ENCODE results near the gene LITAFD. TPM values are rescaled to one million over a fixed set of nuclear protein-coding genes. Genes with fewer than 3 reads are reported as not detected.
"Not testable (repeated sequence)": the region's sequence is repeated elsewhere in the genome, so short reads cannot be mapped to it uniquely, and the experiment has no call there.

The LITAFD gene
- total RNA-seq, 1 donor from 2014 or later: not detected

- Mint-ChIP-seq H3K4me3 (no peak overlapping the region), H3K4me1 (ENCODE audit: low read depth) (peaks cover 58% of the 10 kb centered on the region)
These were observed 31.9 kb downstream of the LITAFD start for GRCh38 chr16:8914098-8914497.

DNA sequence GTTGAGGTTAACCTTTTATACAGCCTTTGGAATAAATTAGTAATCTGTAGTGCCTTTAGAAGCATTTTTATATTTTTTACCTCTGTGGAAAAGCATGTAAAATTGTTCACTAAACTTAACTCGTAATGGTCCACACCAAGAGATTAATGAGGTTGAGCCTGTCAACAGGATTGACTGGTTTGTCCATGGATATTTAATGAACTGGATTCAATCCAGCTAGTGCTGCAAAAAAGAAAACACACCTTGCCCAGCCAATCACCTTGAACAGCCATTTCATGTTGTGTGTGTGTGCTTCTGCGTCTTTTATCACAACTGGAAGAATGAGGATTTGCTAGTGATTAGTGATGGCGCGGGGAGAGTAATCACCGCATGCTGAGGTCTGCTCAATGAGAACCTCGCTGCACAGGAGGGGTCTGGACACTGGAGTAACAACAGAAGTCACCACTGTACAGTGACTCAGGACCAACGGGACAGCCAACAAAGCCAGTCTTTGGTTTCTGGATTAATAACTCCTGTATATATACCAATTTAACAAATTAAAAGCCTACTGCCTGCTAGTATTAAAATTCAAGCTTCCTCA lies 33.7 kb downstream of the LITAFD start:
- intact Hi-C loops (cut with micrococcal nuclease): no loop called here
- no peak for DNase-seq (ENCODE audit: low spot score)
- Mint-ChIP-seq H3K4me3 (no peak overlapping the region), H3K9me3 (no peaks in the 10 kb centered on the region), H3K27ac (no peak overlapping the region), H3K27me3 (ENCODE audit: insufficient read depth) (no peaks in the 10 kb centered on the region), H3K36me3 (ENCODE audit: low read depth) (peaks cover 78% of the 10 kb centered on the region), H3K4me1 (ENCODE audit: low read depth) (peaks cover 62% of the 10 kb centered on the region)

More at GRCh38 chr16:8914098-8914497, 31.9 kb downstream of the LITAFD start:
- intact Hi-C loops (cut with micrococcal nuclease): no loop called here
- Mint-ChIP-seq H3K9me3 (no peaks in the 10 kb centered on the region), H3K27ac (no peak overlapping the region), H3K27me3 (ENCODE audit: insufficient read depth) (no peaks in the 10 kb centered on the region), H3K36me3 (ENCODE audit: low read depth) (peaks cover 70% of the 10 kb centered on the region)
- DNase-seq (ENCODE audit: low spot score): no peak

- intact Hi-C loops (cut with micrococcal nuclease): no loop called here
- DNase-seq (ENCODE audit: low spot score): no peak
- H3K27ac Mint-ChIP-seq: no peak overlapping the region
- no peaks in the 10 kb centered on the region for H3K9me3 Mint-ChIP-seq
- H3K4me1 Mint-ChIP-seq (ENCODE audit: low read depth): peaks cover 62% of the 10 kb centered on the region
- H3K36me3 Mint-ChIP-seq (ENCODE audit: low read depth): peaks cover 79% of the 10 kb centered on the region
- H3K4me3 Mint-ChIP-seq: no peak overlapping the region
- no peaks in the 10 kb centered on the region for H3K27me3 Mint-ChIP-seq (ENCODE audit: insufficient read depth)
These were observed 34.5 kb downstream of the LITAFD start for GRCh38 chr16:8916541-8917225.

- intact Hi-C loops (cut with micrococcal nuclease): not testable (repeated sequence)
- peaks cover 65% of the 10 kb centered on the region for H3K4me1 Mint-ChIP-seq (ENCODE audit: low read depth)
- H3K36me3 Mint-ChIP-seq (ENCODE audit: low read depth): peaks cover 77% of the 10 kb centered on the region
These were observed 35.2 kb downstream of the LITAFD start for GRCh38 chr16:8917336-8917735.

DNA sequence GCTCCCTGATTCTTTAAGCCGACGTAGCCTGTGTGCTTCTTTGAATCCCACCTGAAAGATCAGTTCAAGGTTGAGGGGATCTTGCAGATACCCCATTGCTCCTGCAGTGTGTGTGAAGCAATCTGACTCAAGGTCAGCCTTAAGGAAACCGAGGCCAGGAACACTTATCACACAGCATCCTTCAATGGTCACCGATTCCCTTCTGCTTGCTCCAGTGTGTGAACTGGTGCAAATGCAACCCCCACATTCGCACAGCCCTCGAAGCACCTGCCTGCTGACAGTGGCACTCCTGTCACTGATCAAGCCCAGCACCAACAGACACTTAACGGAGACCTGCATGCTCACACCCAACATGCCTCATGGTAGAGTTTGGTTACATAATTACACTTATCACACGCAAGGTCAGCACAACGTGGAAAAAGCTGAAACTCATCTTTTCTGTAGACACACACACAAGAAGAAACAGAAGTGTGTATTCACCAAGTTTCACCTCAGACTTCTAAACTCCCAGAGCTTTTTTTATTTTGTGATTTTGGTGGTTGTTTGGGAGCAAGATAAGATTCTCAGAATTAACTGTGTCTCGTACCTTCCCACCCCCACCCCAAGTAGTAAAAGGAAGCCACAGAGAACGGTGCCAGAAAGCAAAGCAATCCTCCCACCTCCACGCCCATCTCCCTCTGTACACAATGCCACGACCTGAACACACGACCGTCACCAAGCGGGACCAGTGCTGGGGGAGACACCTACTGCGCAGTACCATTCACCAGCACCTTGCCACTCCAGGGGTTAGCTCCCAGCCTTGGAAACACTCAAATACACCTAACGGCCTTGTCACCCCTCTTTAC lies 37.2 kb downstream of the LITAFD start:
- no peaks in the 10 kb centered on the region for H3K9me3 Mint-ChIP-seq
- H3K36me3 Mint-ChIP-seq (ENCODE audit: low read depth): peaks cover 67% of the 10 kb centered on the region
- intact Hi-C loops (cut with micrococcal nuclease): loop anchor here (2.0 kb wide), 1 partner anchor 39 kb away; no protein-coding TSS in a partner anchor
- H3K4me1 Mint-ChIP-seq (ENCODE audit: low read depth): peaks cover 66% of the 10 kb centered on the region
- H3K4me3 Mint-ChIP-seq: peak overlapping the region; percentile 9
- H3K27me3 Mint-ChIP-seq (ENCODE audit: insufficient read depth): no peaks in the 10 kb centered on the region
- H3K27ac Mint-ChIP-seq: peak overlapping the region; percentile 72
- no peak for DNase-seq (ENCODE audit: low spot score)

More at GRCh38 chr16:8917336-8917735, 35.2 kb downstream of the LITAFD start:
- not testable (repeated sequence) for H3K27ac Mint-ChIP-seq; H3K27me3 Mint-ChIP-seq (ENCODE audit: insufficient read depth); H3K9me3 Mint-ChIP-seq; DNase-seq (ENCODE audit: low spot score); H3K4me3 Mint-ChIP-seq

DNA sequence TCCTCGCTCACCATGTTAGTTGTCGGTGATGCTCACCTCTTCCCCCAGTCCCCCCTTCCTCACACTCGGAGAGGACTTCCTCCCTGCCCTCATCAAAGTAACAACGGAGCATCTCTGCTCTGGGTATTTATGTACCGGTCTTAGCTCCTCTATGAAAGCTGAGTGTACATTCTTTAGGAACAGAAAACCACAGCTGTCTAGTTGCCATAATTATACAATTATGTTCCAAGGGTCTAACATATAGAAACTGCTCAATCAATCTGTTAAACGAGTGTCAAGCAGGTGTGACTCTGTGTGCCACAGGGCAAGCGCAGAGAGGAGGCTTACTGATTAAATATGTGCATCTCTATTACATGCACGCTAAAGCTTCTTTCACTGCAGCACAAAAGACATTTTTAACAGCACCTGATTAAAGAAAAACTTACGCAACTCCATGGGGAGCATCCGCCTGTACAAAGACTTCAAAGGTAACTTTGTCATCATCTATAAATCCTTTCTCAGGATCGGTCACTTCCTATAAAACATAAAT lies 37.8 kb downstream of the LITAFD start:
- DNase-seq (ENCODE audit: low spot score): no peak
- Mint-ChIP-seq H3K4me1 (ENCODE audit: low read depth) (peaks cover 66% of the 10 kb centered on the region), H3K36me3 (ENCODE audit: low read depth) (peaks cover 60% of the 10 kb centered on the region), H3K9me3 (no peaks in the 10 kb centered on the region), H3K27me3 (ENCODE audit: insufficient read depth) (no peaks in the 10 kb centered on the region), H3K4me3 (peak overlapping the region; percentile 30), H3K27ac (peak overlapping the region; percentile 72)
- intact Hi-C loops (cut with micrococcal nuclease): loop anchor here (2.0 kb wide), 2 partner anchors 19 to 39 kb away; no protein-coding TSS in a partner anchor

- no peaks in the 10 kb centered on the region for H3K9me3 Mint-ChIP-seq
- H3K27ac Mint-ChIP-seq: peak overlapping the region; percentile 73
- intact Hi-C loops (cut with micrococcal nuclease): loop anchor here (1.0 to 2.0 kb wide), 2 partner anchors 16 to 20 kb away; no protein-coding TSS in a partner anchor
- H3K27me3 Mint-ChIP-seq (ENCODE audit: insufficient read depth): no peaks in the 10 kb centered on the region
- H3K4me3 Mint-ChIP-seq: peak overlapping the region; percentile 7
- H3K4me1 Mint-ChIP-seq (ENCODE audit: low read depth): peaks cover 60% of the 10 kb centered on the region
- no peak for DNase-seq (ENCODE audit: low spot score)
- H3K36me3 Mint-ChIP-seq (ENCODE audit: low read depth): peaks cover 54% of the 10 kb centered on the region
These were observed 38.6 kb downstream of the LITAFD start for GRCh38 chr16:8920645-8921346.

- Mint-ChIP-seq H3K9me3 (no peaks in the 10 kb centered on the region), H3K27ac (peak overlapping the region; percentile 73), H3K4me3 (peak overlapping the region; percentile 7), H3K4me1 (ENCODE audit: low read depth) (peaks cover 53% of the 10 kb centered on the region), H3K27me3 (ENCODE audit: insufficient read depth) (no peaks in the 10 kb centered on the region), H3K36me3 (ENCODE audit: low read depth) (peaks cover 48% of the 10 kb centered on the region)
- intact Hi-C loops (cut with micrococcal nuclease): loop anchor here (1.0 to 2.0 kb wide), 2 partner anchors 15 to 21 kb away; no protein-coding TSS in a partner anchor
- DNase-seq (ENCODE audit: low spot score): no peak
These were observed 39.3 kb downstream of the LITAFD start for GRCh38 chr16:8921347-8921984.

GRCh38 chr16:8923199-8923598 lies 41.0 kb downstream of the LITAFD start:
- no peaks in the 10 kb centered on the region for H3K27me3 Mint-ChIP-seq (ENCODE audit: insufficient read depth)

GRCh38 chr16:8924214-8924613 lies 42.1 kb downstream of the LITAFD start:
- Mint-ChIP-seq H3K36me3 (ENCODE audit: low read depth) (peaks cover 41% of the 10 kb centered on the region), H3K4me1 (ENCODE audit: low read depth) (peaks cover 57% of the 10 kb centered on the region), H3K4me3 (no peak overlapping the region), H3K9me3 (no peaks in the 10 kb centered on the region), H3K27ac (peak overlapping the region; percentile 81), H3K27me3 (ENCODE audit: insufficient read depth) (no peaks in the 10 kb centered on the region)
- intact Hi-C loops (cut with micrococcal nuclease): no loop called here
- no peak for DNase-seq (ENCODE audit: low spot score)

More at GRCh38 chr16:8923199-8923598, 41.0 kb downstream of the LITAFD start:
- no peaks in the 10 kb centered on the region for H3K9me3 Mint-ChIP-seq
- H3K4me3 Mint-ChIP-seq: no peak overlapping the region
- H3K4me1 Mint-ChIP-seq (ENCODE audit: low read depth): peaks cover 53% of the 10 kb centered on the region
- intact Hi-C loops (cut with micrococcal nuclease): no loop called here
- H3K27ac Mint-ChIP-seq: peak overlapping the region; percentile 11
- no peak for DNase-seq (ENCODE audit: low spot score)
- H3K36me3 Mint-ChIP-seq (ENCODE audit: low read depth): peaks cover 41% of the 10 kb centered on the region

DNA sequence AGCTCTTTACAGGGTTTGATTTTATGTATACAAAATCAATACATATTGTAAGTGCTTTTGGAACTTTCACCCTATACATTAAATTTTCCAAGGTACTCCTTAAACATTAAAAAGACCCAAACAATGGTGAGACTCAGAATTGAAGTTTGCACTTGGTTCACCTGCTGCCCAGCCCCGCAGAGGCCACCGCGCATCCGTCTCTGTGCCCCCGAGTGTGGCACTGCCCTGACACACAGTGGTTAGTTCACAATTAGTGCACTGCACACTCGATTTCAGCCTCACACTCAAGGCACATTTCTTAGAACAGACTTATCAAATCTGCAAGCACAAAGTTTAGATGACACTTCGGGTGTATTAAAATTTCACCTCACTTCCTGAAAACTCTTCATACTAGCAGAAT lies 43.3 kb downstream of the LITAFD start:
- Mint-ChIP-seq H3K27me3 (ENCODE audit: insufficient read depth) (no peaks in the 10 kb centered on the region), H3K9me3 (no peaks in the 10 kb centered on the region), H3K27ac (no peak overlapping the region), H3K4me3 (no peak overlapping the region), H3K4me1 (ENCODE audit: low read depth) (peaks cover 50% of the 10 kb centered on the region), H3K36me3 (ENCODE audit: low read depth) (peaks cover 36% of the 10 kb centered on the region)
- DNase-seq (ENCODE audit: low spot score): no peak
- intact Hi-C loops (cut with micrococcal nuclease): no loop called here

DNA sequence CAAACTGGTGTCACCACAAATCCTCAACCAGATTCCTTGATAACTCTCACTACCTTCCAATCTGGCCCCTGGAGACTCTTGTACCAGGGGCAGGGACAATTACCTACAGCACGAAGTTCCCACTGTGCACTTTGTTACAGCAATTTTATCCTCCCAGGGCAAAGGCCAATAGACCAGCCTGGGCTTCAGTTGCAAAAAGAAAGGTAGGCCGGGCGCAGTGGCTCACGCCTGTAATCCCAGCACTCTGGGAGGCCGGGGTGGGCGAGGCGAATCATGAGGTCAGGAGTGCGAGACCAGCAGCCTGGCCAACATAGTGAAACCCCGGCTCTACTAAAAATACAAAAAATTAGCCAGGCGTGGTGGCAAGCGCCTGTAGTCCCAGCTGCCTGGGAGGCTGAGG lies 44.7 kb downstream of the LITAFD start:
- Mint-ChIP-seq H3K4me3 (no peak overlapping the region), H3K4me1 (ENCODE audit: low read depth) (peaks cover 36% of the 10 kb centered on the region), H3K27ac (no peak overlapping the region), H3K36me3 (ENCODE audit: low read depth) (peaks cover 25% of the 10 kb centered on the region), H3K27me3 (ENCODE audit: insufficient read depth) (no peaks in the 10 kb centered on the region), H3K9me3 (no peaks in the 10 kb centered on the region)
- intact Hi-C loops (cut with micrococcal nuclease): no loop called here
- DNase-seq (ENCODE audit: low spot score): no peak
